ENCODE results near the gene DPYD.

The DPYD gene

DNA sequence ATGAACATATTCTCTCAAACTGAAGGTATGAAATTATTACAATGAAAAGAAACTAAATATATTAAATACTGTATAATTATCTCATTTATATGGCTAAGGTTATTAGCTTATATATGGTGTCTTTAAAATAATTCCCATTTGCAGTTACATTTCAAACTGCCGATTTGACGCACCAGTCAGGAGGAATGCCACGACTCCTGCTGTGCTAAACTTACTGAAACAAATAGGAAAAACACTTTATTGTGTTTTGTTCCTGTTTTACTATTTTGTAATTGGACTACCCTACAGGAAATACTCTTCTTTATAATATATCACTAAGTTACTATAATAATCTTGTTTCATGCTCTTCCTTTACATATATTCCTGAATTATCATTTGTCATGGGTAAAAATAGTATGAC, 117.8 kb downstream of the DPYD start:
- DNase-seq (ENCODE audit: low read depth), result no peak

DNA sequence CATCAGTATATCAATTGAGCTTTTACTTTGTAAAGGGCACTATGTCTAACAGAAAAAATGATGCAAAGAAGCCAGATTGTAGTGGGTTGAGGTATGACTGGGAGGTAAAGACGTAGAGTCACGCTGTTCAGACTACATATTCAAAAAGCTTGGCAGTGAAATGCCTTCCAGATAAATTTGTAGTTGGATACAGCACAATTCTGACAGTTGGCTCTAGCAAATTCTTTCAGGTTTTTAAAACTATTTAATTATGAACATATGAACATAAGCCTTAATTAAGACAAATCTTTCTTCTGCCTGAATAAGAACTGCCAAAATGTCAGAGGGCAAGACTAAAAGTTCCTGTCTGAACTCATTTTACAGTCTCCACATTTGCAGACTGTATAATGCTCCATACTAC, 118.8 kb downstream of the DPYD start:
- H3K4me3 ChIP-seq (ENCODE audit: low read depth, low read length), result no peak overlapping the region
- TF ChIP-seq, protein P1, sequence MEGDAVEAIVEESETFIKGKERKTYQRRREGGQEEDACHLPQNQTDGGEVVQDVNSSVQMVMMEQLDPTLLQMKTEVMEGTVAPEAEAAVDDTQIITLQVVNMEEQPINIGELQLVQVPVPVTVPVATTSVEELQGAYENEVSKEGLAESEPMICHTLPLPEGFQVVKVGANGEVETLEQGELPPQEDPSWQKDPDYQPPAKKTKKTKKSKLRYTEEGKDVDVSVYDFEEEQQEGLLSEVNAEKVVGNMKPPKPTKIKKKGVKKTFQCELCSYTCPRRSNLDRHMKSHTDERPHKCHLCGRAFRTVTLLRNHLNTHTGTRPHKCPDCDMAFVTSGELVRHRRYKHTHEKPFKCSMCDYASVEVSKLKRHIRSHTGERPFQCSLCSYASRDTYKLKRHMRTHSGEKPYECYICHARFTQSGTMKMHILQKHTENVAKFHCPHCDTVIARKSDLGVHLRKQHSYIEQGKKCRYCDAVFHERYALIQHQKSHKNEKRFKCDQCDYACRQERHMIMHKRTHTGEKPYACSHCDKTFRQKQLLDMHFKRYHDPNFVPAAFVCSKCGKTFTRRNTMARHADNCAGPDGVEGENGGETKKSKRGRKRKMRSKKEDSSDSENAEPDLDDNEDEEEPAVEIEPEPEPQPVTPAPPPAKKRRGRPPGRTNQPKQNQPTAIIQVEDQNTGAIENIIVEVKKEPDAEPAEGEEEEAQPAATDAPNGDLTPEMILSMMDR (IDR thresholded peaks at IDR 0.05; ENCODE audit: control insufficient read depth, extremely low read depth, insufficient read depth), result no peak
- DNase-seq (ENCODE audit: low read depth), result no peak

More for the DNA sequence above, 117.8 kb downstream of the DPYD start:
- H3K4me3 ChIP-seq (ENCODE audit: low read depth, low read length), result no peak overlapping the region
- TF ChIP-seq, protein P1 (IDR thresholded peaks at IDR 0.05; ENCODE audit: control insufficient read depth, extremely low read depth, insufficient read depth), result no peak

DNA sequence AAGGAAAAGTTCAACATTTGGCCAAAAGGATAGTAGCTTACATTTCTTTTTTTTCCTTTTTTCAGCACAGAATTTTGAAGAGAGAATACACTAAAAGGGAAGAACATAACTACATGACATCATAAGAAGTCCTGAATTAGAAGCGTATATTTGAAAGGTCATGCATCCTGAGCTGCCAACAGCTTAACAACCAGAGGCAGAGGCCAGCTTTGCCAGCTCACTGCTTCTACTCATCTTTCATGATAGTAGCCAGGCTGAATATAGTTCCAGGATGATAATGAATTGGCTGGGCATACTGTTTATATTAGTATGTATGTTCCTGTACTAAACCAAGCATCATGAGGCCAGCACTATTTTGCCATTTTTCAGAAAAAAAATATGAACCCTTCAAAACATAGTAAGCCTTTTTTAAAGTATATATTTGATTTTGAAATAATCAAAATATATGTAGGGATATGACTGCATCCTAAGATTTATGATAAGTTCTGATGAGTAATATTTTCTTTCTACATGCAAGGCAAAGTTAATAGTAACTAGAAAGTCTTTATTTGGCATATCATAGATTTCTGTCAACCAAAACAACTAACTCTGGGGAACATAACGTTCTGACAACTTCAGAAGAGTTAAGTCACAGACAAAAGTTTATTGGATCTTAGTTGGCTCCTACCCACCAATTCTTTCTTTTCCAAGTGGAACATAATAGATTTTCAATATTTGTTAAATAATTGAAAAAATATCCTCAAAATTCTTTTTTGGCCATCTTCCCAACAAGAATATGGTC, 123.2 kb downstream of the DPYD start:
- DNase-seq (ENCODE audit: low read depth), result no peak
- TF ChIP-seq, protein P1 (IDR thresholded peaks at IDR 0.05; ENCODE audit: control insufficient read depth, extremely low read depth, insufficient read depth), result no peak
- H3K4me3 ChIP-seq (ENCODE audit: low read depth, low read length), result no peak overlapping the region

DNA sequence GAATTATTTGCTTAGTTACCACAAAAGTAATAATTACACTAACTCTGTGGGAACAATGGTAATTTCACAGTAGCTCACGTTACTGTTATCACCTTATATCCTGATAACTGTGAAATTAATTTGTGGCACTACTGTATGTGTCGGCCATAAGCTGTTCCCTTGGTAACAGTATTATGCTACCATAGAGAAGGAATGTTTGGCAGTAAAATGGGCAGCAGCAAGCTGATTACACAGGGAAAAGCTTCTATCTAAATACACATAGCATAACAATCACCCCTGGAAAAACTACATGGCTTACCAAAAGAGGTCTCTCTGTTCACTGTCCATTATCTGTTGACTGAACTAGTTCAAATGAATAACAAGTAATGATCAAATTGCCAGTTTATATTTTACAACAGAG, 124.1 kb downstream of the DPYD start:
- TF ChIP-seq, protein P1 (IDR thresholded peaks at IDR 0.05; ENCODE audit: control insufficient read depth, extremely low read depth, insufficient read depth), result no peak
- no peak for DNase-seq (ENCODE audit: low read depth)
- no peak overlapping the region for H3K4me3 ChIP-seq (ENCODE audit: low read depth, low read length)

DNA sequence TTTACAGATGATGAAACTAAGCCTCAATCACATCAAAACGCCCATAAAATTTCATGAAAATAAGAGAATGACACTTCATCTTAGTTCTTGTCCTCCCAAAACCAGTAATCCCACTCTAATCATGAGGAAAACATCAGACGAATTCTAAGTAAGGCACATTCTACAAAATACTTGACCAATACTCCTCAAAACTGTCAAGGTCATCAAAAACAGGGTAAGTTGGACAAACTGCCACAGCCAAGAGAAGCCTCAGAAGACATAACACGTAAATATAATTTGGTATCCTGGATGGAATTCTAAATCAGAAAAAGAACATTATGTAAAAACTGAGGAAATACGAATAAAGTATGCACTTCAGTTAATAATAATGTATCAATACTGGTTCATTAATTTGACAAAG, 128.2 kb downstream of the DPYD start:
- DNase-seq (ENCODE audit: low read depth), result no peak
- no peak overlapping the region for H3K4me3 ChIP-seq (ENCODE audit: low read depth, low read length)
- TF ChIP-seq, protein P1 (IDR thresholded peaks at IDR 0.05; ENCODE audit: control insufficient read depth, extremely low read depth, insufficient read depth), result no peak

DNA sequence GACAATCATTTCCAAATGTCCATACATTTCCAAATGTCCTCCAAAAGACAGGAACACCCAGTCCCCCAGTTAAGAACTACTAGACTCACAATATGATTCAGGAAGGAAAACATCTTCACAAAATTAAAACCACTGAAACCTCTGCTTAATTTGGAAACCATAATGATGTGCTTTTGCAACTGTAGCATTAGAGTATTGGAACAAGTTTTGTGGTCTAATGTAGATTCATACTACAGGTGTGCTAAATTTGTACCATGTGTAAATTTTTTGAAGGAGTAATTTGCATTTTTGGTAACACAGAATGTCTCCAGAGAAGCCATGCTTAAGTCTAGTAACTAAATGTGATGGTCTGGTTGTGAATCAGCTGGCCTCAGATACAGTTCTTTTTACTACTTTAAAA, 129.6 kb downstream of the DPYD start:
- DNase-seq (ENCODE audit: low read depth), result no peak
- TF ChIP-seq, protein P1 (IDR thresholded peaks at IDR 0.05; ENCODE audit: control insufficient read depth, extremely low read depth, insufficient read depth), result no peak
- H3K4me3 ChIP-seq (ENCODE audit: low read depth, low read length), result no peak overlapping the region

DNA sequence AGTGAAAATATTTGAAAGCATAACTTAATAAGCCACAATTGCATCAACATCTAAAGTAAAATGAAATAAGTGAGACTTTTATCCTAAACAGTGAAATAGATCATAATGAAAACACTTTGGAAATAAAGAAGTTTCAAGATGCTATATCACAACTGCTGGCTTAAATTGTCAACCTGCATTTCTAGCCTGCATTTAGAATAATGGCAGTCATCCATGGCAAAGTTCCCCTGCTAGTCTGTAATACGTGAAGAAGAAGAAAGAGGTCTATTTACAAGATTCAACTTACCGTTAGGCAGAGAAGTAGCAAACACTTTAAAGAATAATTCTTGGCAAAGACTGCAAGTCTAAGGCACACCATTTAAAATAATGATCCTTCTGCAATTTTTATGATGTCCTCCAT, 133.6 kb downstream of the DPYD start:
- no peak overlapping the region for H3K4me3 ChIP-seq (ENCODE audit: low read depth, low read length)
- TF ChIP-seq, protein P1 (IDR thresholded peaks at IDR 0.05; ENCODE audit: control insufficient read depth, extremely low read depth, insufficient read depth), result no peak
- no peak for DNase-seq (ENCODE audit: low read depth)
